T-helper 9 cell (primary cell): Measurements from ENCODE around the gene CCSER1.
"Not testable (repeated sequence)": the region's sequence is repeated elsewhere in the genome, so short reads cannot be mapped to it uniquely, and the experiment has no call there.

Source experiments
- DNase-seq: peaks from one replicate; pipeline ENCODE4 v3.0.0-alpha.2; 2020

Gene CCSER1

GRCh38 chr4:91220315-91220714 is 1093.1 kb downstream of the CCSER1 start:
- DNase-seq = no peak

- no peak for DNase-seq
These were observed 1094.8 kb downstream of the CCSER1 start for GRCh38 chr4:91222014-91222413.

GRCh38 chr4:91226867-91227266 is 1099.7 kb downstream of the CCSER1 start:
- no peak for DNase-seq

GRCh38 chr4:91228659-91229058 is 1101.5 kb downstream of the CCSER1 start:
- DNase-seq = no peak

- DNase-seq = no peak
These were observed 1106.0 kb downstream of the CCSER1 start for GRCh38 chr4:91233164-91233563.

- no peak for DNase-seq
These were observed 1115.9 kb downstream of the CCSER1 start for GRCh38 chr4:91243132-91243531.

GRCh38 chr4:91256043-91256442 is 1128.8 kb downstream of the CCSER1 start:
- no peak for DNase-seq

- DNase-seq = no peak
These were observed 1129.6 kb downstream of the CCSER1 start for GRCh38 chr4:91256751-91257150.

GRCh38 chr4:91257721-91258120 is 1130.5 kb downstream of the CCSER1 start:
- DNase-seq = no peak

GRCh38 chr4:91258326-91258725 is 1131.1 kb downstream of the CCSER1 start:
- no peak for DNase-seq

GRCh38 chr4:91267543-91267942 is 1140.3 kb downstream of the CCSER1 start:
- DNase-seq = no peak

GRCh38 chr4:91268481-91268880 is 1141.3 kb downstream of the CCSER1 start:
- not testable (repeated sequence) for DNase-seq

GRCh38 chr4:91268913-91269312 is 1141.7 kb downstream of the CCSER1 start:
- no peak for DNase-seq

- DNase-seq = no peak
These were observed 1152.7 kb downstream of the CCSER1 start for GRCh38 chr4:91279899-91280298.

GRCh38 chr4:91280551-91281290 is 1153.5 kb downstream of the CCSER1 start:
- DNase-seq = no peak

GRCh38 chr4:91282217-91282616 is 1155.0 kb downstream of the CCSER1 start:
- no peak for DNase-seq

- no peak for DNase-seq
These were observed 1156.6 kb downstream of the CCSER1 start for GRCh38 chr4:91283726-91284230.

- DNase-seq = no peak
These were observed 1157.3 kb downstream of the CCSER1 start for GRCh38 chr4:91284480-91284879.

GRCh38 chr4:91285487-91285886 is 1158.3 kb downstream of the CCSER1 start:
- no peak for DNase-seq

- no peak for DNase-seq
These were observed 1161.6 kb downstream of the CCSER1 start for GRCh38 chr4:91288702-91289311.

GRCh38 chr4:91298156-91298700 is 1171.0 kb downstream of the CCSER1 start:
- DNase-seq = no peak

GRCh38 chr4:91298824-91299223 is 1171.6 kb downstream of the CCSER1 start:
- no peak for DNase-seq

GRCh38 chr4:91302120-91302519 is 1174.9 kb downstream of the CCSER1 start:
- DNase-seq = no peak

GRCh38 chr4:91304292-91304691 is 1177.1 kb downstream of the CCSER1 start:
- no peak for DNase-seq
